ENCODE measurements around the gene COL1A2.

COL1A2 gene

DNA sequence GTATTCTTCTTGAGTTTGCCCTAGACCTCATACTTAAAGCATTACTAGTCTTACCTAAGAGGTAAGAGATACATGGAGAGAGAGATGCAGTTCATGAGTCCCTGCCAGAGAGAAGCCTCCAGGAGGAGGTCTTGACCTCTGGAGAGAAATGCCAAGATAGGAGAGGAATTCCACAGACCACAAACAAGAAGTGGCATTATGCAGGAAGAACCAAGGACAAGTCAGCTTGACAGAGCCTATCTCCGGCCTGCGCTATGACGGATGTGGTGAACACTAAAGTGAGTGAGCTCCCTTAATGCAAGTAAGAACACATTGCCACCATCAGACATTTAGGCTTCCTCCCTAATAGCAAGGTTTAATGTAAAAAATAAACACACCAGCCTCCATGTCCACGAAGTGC, 27.9 kb upstream of the COL1A2 start:
- TF ChIP-seq POLR2AphosphoS5 (IDR thresholded peaks at IDR 0.05; ENCODE audit: low read depth, low read length): no peak
- TF ChIP-seq TAF1 (IDR thresholded peaks at IDR 0.05; ENCODE audit: borderline replicate concordance, low read depth, low read length): no peak
- TF ChIP-seq POLR2A (IDR thresholded peaks at IDR 0.05; ENCODE audit: low read depth, low read length): no peak
- DNase-seq (ENCODE audit: insufficient read length) (no peak), FAIRE-seq (no peak)

DNA sequence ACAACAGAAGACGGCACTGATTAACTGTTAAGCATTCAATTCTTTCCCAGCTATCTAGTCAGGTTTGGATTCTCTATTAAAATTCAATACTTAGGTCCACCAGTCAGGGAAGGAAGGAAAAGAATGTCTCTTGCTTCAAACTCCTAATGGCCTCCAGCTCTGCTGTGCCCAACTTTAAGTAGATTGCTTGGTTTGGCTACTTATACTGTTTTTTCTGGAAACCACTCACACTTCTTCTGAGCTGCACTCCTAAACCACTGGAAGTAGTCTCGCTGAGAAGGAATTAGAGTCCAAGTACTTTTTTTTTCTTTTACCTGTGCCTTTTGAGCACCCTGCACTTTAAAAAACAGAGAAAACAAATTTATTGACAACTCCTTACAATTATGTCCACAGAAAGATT, 26.7 kb upstream of the COL1A2 start:
- TF ChIP-seq POLR2AphosphoS5 (IDR thresholded peaks at IDR 0.05; ENCODE audit: low read depth, low read length) (no peak), TAF1 (IDR thresholded peaks at IDR 0.05; ENCODE audit: borderline replicate concordance, low read depth, low read length) (no peak), POLR2A (IDR thresholded peaks at IDR 0.05; ENCODE audit: low read depth, low read length) (no peak)
- DNase-seq (ENCODE audit: insufficient read length) (no peak), FAIRE-seq (no peak)

DNA sequence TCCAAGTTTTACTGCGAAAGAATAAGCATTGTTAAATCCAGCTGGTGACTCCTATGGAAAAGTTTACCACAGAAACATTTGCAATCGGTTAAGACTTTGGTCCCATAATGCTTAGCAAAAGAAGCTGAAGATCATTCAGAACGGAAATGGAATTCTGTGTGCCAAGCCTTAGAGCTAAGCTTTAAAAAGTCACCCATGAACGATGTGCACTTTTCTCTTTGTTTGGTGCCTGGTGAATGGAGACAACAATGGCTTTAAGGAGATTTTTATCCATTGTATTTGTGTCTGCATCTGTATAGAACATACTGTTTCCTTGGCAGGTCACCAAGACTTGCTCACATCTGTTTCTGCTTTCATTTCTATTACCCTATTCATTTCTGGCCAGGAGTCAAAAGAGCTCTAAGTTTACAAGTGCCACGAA, 26.3 kb upstream of the COL1A2 start:
- FAIRE-seq: no peak
- TF ChIP-seq POLR2AphosphoS5 (IDR thresholded peaks at IDR 0.05; ENCODE audit: low read depth, low read length): no peak
- TF ChIP-seq TAF1 (IDR thresholded peaks at IDR 0.05; ENCODE audit: borderline replicate concordance, low read depth, low read length): no peak
- TF ChIP-seq POLR2A (IDR thresholded peaks at IDR 0.05; ENCODE audit: low read depth, low read length): no peak

DNA sequence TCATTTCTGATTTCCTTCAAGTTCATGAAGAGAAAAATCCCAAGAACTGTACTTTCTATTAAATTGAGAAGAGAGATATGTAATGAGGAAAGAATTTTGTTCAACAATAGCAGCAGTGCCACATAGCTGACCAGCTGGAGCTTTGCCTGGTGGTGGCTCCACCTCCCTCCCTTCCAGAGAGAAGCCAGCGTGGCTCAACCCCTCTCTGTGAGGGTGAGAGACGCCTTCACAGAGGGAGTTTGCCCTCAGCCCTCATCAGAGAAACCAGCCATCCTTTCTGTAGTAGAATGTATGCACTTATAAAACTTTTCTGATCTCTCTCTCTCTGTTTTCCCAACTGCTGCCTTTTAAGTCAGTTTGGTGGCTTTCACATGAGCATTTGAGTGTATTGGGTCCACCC, 20.5 kb upstream of the COL1A2 start:
- TF ChIP-seq POLR2AphosphoS5 (IDR thresholded peaks at IDR 0.05; ENCODE audit: low read depth, low read length): no peak
- TF ChIP-seq TAF1 (IDR thresholded peaks at IDR 0.05; ENCODE audit: borderline replicate concordance, low read depth, low read length): no peak
- no peak for TF ChIP-seq POLR2A (IDR thresholded peaks at IDR 0.05; ENCODE audit: low read depth, low read length)
- DNase-seq (ENCODE audit: insufficient read length): no peak
- no peak for FAIRE-seq

More for the DNA sequence above, 26.3 kb upstream of the COL1A2 start:
- no peak for DNase-seq (ENCODE audit: insufficient read length)

DNA sequence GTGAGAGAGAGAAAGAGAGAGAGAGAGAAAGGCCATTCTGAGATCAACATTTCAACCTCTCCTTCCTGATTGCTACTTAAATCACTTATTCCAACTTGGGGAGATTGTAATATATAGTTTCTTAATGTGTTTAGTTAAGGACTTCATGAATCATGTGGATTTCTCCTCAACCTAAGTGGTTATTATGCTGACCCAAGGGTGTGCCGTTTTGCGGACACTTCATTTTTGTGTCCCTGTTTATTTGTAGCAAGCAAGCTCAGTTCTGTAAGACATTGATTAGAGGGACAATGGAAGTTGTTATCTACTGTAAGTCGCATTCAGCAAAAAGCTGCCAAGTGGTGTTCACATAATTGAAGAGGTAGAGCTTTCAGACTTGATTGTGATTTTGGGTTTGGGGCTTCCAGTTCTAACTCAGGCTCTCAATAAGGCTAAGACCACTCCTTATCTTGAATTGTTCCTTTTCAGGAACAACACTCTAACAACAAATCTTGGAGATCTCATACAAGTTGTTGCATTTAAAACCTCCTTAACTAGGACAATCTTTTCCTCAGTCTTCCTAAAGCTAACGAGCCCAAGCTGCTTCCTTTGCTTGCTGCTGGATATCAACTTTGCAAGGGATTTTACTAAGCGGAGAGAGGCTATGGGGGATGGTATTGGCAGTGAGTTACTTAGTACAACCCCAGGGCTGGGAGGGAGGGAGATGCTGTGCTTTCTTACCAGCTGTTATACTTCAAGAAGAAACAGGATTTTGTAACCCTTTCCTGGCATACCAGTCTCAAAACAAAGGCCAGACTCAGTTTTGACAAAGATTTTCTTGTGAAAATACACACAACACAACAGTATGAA, 19.8 kb upstream of the COL1A2 start:
- DNase-seq (ENCODE audit: insufficient read length) (no peak), FAIRE-seq (no peak)
- TF ChIP-seq POLR2A (IDR thresholded peaks at IDR 0.05; ENCODE audit: low read depth, low read length) (no peak), TAF1 (IDR thresholded peaks at IDR 0.05; ENCODE audit: borderline replicate concordance, low read depth, low read length) (no peak), POLR2AphosphoS5 (IDR thresholded peaks at IDR 0.05; ENCODE audit: low read depth, low read length) (no peak)

DNA sequence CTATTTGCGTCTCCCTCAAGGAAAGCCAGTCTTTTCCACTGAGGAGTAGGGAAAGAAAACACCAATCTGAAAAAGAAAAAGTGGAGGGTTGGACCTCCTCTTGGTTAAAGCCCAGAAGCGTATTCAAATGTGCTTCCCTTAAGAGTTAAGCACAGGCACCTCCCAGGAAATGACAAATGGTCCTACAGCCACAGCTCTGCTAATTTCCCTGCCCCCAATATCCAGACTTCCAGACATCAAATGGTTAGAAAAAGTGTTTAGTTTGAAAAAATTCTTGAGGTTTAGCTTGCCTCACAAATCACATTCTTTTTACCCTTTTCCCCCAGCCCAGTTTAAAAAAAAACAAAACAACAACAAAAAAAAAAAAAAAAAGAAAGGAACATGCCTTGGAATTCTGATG, 19.0 kb upstream of the COL1A2 start:
- TF ChIP-seq TAF1 (IDR thresholded peaks at IDR 0.05; ENCODE audit: borderline replicate concordance, low read depth, low read length) (no peak), POLR2A (IDR thresholded peaks at IDR 0.05; ENCODE audit: low read depth, low read length) (no peak), POLR2AphosphoS5 (IDR thresholded peaks at IDR 0.05; ENCODE audit: low read depth, low read length) (no peak)
- FAIRE-seq (no peak), DNase-seq (ENCODE audit: insufficient read length) (no peak)

DNA sequence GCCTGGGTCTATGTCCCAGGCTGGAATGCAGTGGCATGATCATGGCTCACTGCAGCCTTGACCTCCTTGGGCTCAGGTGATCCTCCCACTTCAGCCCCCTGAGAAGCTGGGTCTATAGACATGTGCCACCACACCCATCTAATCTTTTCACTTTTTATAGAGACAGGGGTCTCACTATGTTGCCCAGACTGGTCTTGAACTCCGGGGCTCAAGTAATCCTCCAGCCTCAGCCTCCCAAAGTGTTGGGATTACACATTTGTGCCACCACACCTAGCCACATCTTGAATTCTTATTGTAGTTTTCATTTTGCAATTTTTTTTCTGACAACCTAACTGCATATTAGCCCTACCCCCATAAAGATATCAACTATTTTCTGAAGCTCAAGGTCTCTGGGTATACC, 18.4 kb upstream of the COL1A2 start:
- no peak for DNase-seq (ENCODE audit: insufficient read length)
- no peak for TF ChIP-seq TAF1 (IDR thresholded peaks at IDR 0.05; ENCODE audit: borderline replicate concordance, low read depth, low read length)
- TF ChIP-seq POLR2A (IDR thresholded peaks at IDR 0.05; ENCODE audit: low read depth, low read length): no peak
- TF ChIP-seq POLR2AphosphoS5 (IDR thresholded peaks at IDR 0.05; ENCODE audit: low read depth, low read length): no peak
- FAIRE-seq: no peak

DNA sequence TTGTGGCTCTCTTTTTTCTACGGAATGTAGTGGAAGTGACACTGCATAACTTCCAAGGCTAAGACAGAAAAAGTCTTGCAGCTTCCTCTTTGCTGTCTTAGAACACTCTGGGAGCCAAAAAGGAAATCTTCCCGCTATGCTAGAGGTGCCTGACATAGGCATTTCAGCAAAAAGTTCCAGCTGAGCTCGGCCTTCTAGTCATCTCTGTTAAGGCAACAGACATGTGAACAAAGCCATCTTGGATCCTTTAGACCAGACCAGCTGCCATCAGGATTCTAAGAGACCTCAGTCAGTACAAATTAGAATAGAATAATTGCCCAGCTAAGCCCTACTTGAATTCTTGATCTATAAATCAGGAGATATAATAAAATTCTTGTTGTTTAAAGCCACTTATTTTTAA, 16.3 kb upstream of the COL1A2 start:
- no peak for FAIRE-seq
- TF ChIP-seq TAF1 (IDR thresholded peaks at IDR 0.05; ENCODE audit: borderline replicate concordance, low read depth, low read length) (no peak), POLR2A (IDR thresholded peaks at IDR 0.05; ENCODE audit: low read depth, low read length) (no peak), POLR2AphosphoS5 (IDR thresholded peaks at IDR 0.05; ENCODE audit: low read depth, low read length) (no peak)

DNA sequence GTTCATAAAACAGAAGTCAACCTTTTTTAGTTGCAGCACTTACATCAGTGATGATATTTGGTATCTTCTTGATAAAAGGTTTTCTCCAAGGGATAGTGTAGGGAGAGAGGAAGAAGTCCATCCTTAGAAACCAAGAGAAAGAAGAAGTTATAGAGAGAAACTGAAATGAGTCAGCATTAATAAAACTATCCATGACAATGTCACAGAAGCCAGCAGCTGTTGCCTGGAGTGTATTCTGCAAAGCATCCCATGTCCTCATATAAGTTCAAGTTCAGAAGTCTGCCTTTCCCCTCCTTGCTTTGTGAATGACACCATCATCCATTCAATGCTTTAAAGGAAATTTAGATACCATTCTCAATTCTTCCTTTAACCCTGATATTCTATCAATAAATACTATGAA, 14.4 kb upstream of the COL1A2 start:
- DNase-seq (ENCODE audit: insufficient read length) (no peak), FAIRE-seq (no peak)
- TF ChIP-seq POLR2AphosphoS5 (IDR thresholded peaks at IDR 0.05; ENCODE audit: low read depth, low read length) (no peak), TAF1 (IDR thresholded peaks at IDR 0.05; ENCODE audit: borderline replicate concordance, low read depth, low read length) (no peak), POLR2A (IDR thresholded peaks at IDR 0.05; ENCODE audit: low read depth, low read length) (no peak)

More for the DNA sequence above, 16.3 kb upstream of the COL1A2 start:
- no peak for DNase-seq (ENCODE audit: insufficient read length)

DNA sequence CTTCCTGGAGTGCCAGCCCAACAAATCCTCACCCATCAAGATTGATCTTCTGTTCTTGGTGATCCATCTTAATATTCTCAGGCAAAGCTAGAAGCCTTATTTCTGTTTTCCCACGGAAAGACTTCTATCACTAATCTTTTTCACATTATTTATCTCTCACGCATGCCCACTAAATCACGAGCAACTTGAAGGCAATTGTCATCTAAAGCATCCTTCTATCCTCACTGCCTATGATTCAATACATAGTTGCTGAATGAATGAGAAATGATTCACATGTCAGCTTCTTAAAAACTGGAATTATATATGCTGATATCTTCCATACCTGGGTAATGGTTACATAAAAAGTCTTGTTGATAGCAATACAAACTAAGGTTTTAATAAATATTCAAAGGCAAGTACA, 12.6 kb upstream of the COL1A2 start:
- FAIRE-seq (no peak), DNase-seq (ENCODE audit: insufficient read length) (no peak)
- TF ChIP-seq TAF1 (IDR thresholded peaks at IDR 0.05; ENCODE audit: borderline replicate concordance, low read depth, low read length) (no peak), POLR2AphosphoS5 (IDR thresholded peaks at IDR 0.05; ENCODE audit: low read depth, low read length) (no peak), POLR2A (IDR thresholded peaks at IDR 0.05; ENCODE audit: low read depth, low read length) (no peak)

DNA sequence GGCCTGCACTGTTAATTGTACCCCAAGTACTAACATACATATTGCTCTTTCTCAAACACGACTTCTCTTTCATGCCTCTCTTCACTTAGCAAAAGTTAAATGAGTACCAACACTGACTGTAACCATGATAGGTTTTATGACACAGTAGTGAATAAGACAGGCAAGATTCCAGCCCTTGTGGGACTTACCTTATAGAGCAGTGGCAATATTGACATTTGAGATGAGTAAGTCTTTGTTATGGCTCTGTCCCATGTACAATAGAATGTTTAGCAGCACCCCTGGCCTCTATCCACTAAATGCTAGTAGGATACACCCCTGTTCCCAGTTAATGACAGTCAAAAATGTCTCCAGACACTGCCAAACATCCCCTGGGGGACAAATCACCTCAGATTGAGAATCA, 11.9 kb upstream of the COL1A2 start:
- DNase-seq (ENCODE audit: insufficient read length): no peak
- FAIRE-seq: no peak
- TF ChIP-seq TAF1 (IDR thresholded peaks at IDR 0.05; ENCODE audit: borderline replicate concordance, low read depth, low read length): no peak
- TF ChIP-seq POLR2AphosphoS5 (IDR thresholded peaks at IDR 0.05; ENCODE audit: low read depth, low read length): no peak
- TF ChIP-seq POLR2A (IDR thresholded peaks at IDR 0.05; ENCODE audit: low read depth, low read length): no peak

DNA sequence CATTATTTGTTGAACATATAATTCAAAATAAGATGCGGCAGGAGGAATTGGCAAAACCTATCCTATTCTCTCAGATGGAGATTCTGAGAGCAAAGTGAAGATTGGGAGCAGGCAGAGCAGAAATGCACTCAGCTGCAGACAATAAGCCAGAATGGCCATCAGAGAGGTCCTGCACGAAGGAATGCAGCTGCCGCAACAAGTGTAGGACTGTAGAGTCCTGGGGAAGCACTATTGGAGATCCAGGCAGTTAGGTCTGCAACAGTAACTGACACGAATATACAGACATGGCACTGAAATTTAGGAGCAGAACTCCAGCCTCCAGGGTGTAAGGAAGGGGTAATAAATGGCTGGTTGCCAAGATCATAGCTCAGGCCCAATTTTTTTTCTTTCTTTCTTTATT, 10.4 kb upstream of the COL1A2 start:
- FAIRE-seq: no peak

More for the DNA sequence above, 10.4 kb upstream of the COL1A2 start:
- TF ChIP-seq POLR2A (IDR thresholded peaks at IDR 0.05; ENCODE audit: low read depth, low read length) (no peak), TAF1 (IDR thresholded peaks at IDR 0.05; ENCODE audit: borderline replicate concordance, low read depth, low read length) (no peak), POLR2AphosphoS5 (IDR thresholded peaks at IDR 0.05; ENCODE audit: low read depth, low read length) (no peak)
- DNase-seq (ENCODE audit: insufficient read length): no peak
